Endothelial cell (in vitro differentiated cells): ENCODE results near the gene VLDLR. TPM values are rescaled to one million over a fixed set of nuclear protein-coding genes. Genes with fewer than 3 reads are reported as not detected.

ENCODE experiments used
- DNase-seq: peaks from one replicate; pipeline ENCODE4 v3.0.0; 2021; ENCODE audit warnings: low spot score
- H3K27ac Mint-ChIP-seq: one replicate; pipeline ENCODE4 v1.8.0; 2021; ENCODE audit warnings: mixed read lengths, inconsistent platforms; ENCODE audit not compliant: unreplicated experiment
- H3K27me3 Mint-ChIP-seq: one replicate; pipeline ENCODE4 v1.8.0; 2021; ENCODE audit warnings: mild to moderate bottlenecking, moderate library complexity, mixed read lengths, inconsistent platforms; ENCODE audit not compliant: unreplicated experiment
- H3K36me3 Mint-ChIP-seq: one replicate; pipeline ENCODE4 v1.8.0; 2021; ENCODE audit warnings: mild to moderate bottlenecking, low read depth, mixed read lengths, inconsistent platforms; ENCODE audit not compliant: unreplicated experiment
- H3K4me1 Mint-ChIP-seq: one replicate; pipeline ENCODE4 v1.8.0; 2021; ENCODE audit warnings: mild to moderate bottlenecking, mixed read lengths, inconsistent platforms; ENCODE audit not compliant: unreplicated experiment
- H3K4me3 Mint-ChIP-seq: one replicate; pipeline ENCODE4 v1.8.0; 2021; ENCODE audit warnings: mild to moderate bottlenecking, mixed read lengths, inconsistent platforms; ENCODE audit not compliant: unreplicated experiment
- H3K9me3 Mint-ChIP-seq: one replicate; pipeline ENCODE4 v1.8.0; 2021; ENCODE audit warnings: mixed read lengths, inconsistent platforms; ENCODE audit not compliant: unreplicated experiment
- CTCF ChIP-seq: fragments of 200-600 bp; sonication (generic); IDR thresholded peaks from one replicate; pipeline ENCODE4 v1.5.0; 2021; ENCODE audit warnings: antibody characterized with exemption; ENCODE audit not compliant: unreplicated experiment
- total RNA-seq: library from RNA; stranded (reverse); fragmentation: NEBNext Ultra II Directional; extraction: Animal tissue kit (Norgen Biotek cat#: 25700); gene quantifications from one replicate; pipeline ENCODE4 v1.2.1, GENCODE V29; 2021; ENCODE audit not compliant: unreplicated experiment

The VLDLR gene
- total RNA-seq, 1 donor from 2014 or later = 4.4 TPM

DNA sequence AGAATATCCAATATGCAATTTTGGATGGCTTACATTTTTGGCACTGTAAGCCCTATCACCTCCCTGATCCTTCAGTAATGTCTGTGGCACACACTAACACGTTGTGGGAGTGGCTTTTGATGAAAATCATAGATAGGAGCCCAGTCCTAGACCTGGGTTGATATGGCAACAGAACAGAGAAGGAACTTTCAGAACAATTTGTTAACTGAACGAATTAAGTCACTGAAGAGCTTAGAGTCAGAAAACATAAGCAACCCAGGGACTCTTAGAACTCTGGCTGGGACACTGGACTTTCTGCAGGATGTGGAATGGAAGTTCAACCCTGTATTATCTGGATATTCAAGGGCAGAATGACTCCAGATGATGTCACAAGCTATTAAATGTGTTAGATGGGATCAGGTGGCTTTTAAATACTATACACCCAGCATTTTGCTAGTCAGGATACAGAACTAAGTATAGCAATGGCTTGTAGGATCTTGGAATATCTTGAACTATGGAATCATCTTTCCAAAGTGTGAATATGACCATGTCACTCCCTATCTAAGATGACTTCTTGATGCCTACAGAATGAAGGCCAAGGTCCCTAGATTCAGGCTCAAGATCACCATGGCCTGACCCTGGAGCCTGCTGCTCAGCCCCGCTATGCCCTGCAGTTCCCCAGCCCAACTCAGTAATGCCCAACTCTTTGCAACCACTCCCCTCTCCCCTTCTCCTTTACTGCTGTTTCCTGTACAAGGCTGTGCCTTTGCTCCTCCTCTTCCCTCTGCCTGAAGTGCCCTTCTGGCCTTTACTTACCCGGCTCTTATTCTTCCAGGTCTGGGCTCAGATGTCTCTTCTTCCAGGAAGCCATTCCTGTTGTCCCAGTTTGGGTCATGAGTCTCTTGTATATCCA lies 42.8 kb downstream of the VLDLR start:
- no peaks in the 10 kb centered on the region for H3K9me3 Mint-ChIP-seq
- H3K27me3 Mint-ChIP-seq = peaks cover 1% of the 10 kb centered on the region
- H3K36me3 Mint-ChIP-seq = peaks cover 7% of the 10 kb centered on the region
- H3K4me3 Mint-ChIP-seq = no peak overlapping the region
- no peak overlapping the region for H3K27ac Mint-ChIP-seq
- peaks cover 5% of the 10 kb centered on the region for H3K4me1 Mint-ChIP-seq
- no peak for TF ChIP-seq CTCF
- DNase-seq = no peak

GRCh38 chr9:2666569-2666968 lies 45.0 kb downstream of the VLDLR start:
- Mint-ChIP-seq H3K36me3 (peaks cover 7% of the 10 kb centered on the region), H3K4me3 (no peak overlapping the region), H3K27ac (no peak overlapping the region), H3K27me3 (peaks cover 1% of the 10 kb centered on the region), H3K9me3 (no peaks in the 10 kb centered on the region), H3K4me1 (peaks cover 5% of the 10 kb centered on the region)
- no peak for TF ChIP-seq CTCF
- DNase-seq = no peak

- Mint-ChIP-seq H3K4me1 (no peaks in the 10 kb centered on the region), H3K9me3 (no peaks in the 10 kb centered on the region), H3K4me3 (no peak overlapping the region), H3K36me3 (no peaks in the 10 kb centered on the region), H3K27ac (no peak overlapping the region), H3K27me3 (no peaks in the 10 kb centered on the region)
- DNase-seq = no peak
- TF ChIP-seq CTCF = no peak
Observed at GRCh38 chr9:2673161-2673560, 51.6 kb downstream of the VLDLR start.

DNA sequence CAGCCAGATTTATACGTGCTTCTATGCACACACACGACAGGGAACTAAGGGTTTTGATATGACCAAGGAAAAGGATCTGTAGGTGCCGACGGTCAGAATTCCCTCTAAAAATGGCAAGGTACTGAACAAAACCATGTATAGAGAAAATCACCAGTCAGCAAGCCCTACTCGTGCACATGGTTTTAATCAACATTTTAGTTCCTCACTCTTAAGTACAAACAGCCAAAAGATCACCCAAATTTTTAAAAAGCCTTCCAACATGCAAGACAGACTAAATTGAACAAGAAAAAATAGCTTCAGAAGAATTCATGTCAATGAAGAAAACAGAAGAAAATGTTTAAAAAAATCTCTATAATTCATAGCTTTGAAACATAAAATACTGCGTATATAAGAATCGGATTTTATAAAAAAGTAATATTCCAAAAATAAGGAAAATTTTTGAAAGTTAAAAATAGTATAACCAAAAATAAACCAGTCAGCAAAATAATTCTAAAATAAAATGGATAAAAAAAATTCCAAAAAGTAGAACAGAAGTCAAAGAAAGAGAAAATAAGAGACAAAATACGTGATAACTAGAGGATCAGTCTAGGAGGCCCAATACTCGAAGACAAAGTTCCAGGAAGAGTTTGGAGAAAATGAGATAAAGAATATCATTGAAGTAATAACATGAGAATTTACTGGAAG lies 52.7 kb downstream of the VLDLR start:
- no peaks in the 10 kb centered on the region for H3K27me3 Mint-ChIP-seq
- no peaks in the 10 kb centered on the region for H3K9me3 Mint-ChIP-seq
- H3K4me1 Mint-ChIP-seq = peaks cover 9% of the 10 kb centered on the region
- TF ChIP-seq CTCF = no peak
- no peak overlapping the region for H3K4me3 Mint-ChIP-seq
- no peak for DNase-seq
- no peak overlapping the region for H3K27ac Mint-ChIP-seq
- H3K36me3 Mint-ChIP-seq = no peaks in the 10 kb centered on the region

GRCh38 chr9:2675834-2676233 lies 54.2 kb downstream of the VLDLR start:
- H3K4me3 Mint-ChIP-seq = no peak overlapping the region
- no peak overlapping the region for H3K27ac Mint-ChIP-seq
- no peaks in the 10 kb centered on the region for H3K36me3 Mint-ChIP-seq
- peaks cover 12% of the 10 kb centered on the region for H3K4me1 Mint-ChIP-seq
- no peak for DNase-seq
- no peaks in the 10 kb centered on the region for H3K9me3 Mint-ChIP-seq
- no peaks in the 10 kb centered on the region for H3K27me3 Mint-ChIP-seq
- TF ChIP-seq CTCF = no peak
